NCI-H2029 treated with DMSO at 0.1 percent for 48 hours (cell line): ENCODE results near the gene GSTT2B.
"Not testable (repeated sequence)": the region's sequence is repeated elsewhere in the genome, so short reads cannot be mapped to it uniquely, and the experiment has no call there.

Experiments
- DNase-seq: peaks from one replicate; lab custom pipeline; 2025; lab: John Stamatoyannopoulos, UW

The GSTT2B gene

GRCh38 chr22:23984430-23984829, 23.4 kb upstream of the GSTT2B start:
- DNase-seq: no peak

- not testable (repeated sequence) for DNase-seq
Observed at GRCh38 chr22:23980567-23980966, 19.6 kb upstream of the GSTT2B start.

GRCh38 chr22:23979557-23980240, 18.7 kb upstream of the GSTT2B start, which contains the start of gene GSTT2:
GSTT2 (plus strand) TSS chr22:23980134.
- not testable (repeated sequence) for DNase-seq

- DNase-seq: not testable (repeated sequence)
Observed at GRCh38 chr22:23977304-23977703, 16.3 kb upstream of the GSTT2B start.

GRCh38 chr22:23974836-23975352, 13.9 kb upstream of the GSTT2B start:
- DNase-seq: not testable (repeated sequence)

GRCh38 chr22:23974345-23974744, 13.3 kb upstream of the GSTT2B start, which contains the start of gene DDT:
DDT (minus strand) TSS chr22:23974441; CDS start chr22:23974414, 27 bp downstream.
- DNase-seq: not testable (repeated sequence)

GRCh38 chr22:23971927-23972326, 10.9 kb upstream of the GSTT2B start:
- DNase-seq: not testable (repeated sequence)

GRCh38 chr22:23970816-23971486, 10.0 kb upstream of the GSTT2B start:
- DNase-seq: no peak

GRCh38 chr22:23970201-23970641, 9.2 kb upstream of the GSTT2B start:
- no peak for DNase-seq

GRCh38 chr22:23969071-23969470, 8.1 kb upstream of the GSTT2B start:
- no peak for DNase-seq

GRCh38 chr22:23966568-23966967, 5.6 kb upstream of the GSTT2B start, which contains the start of gene DDTL:
DDTL (plus strand) TSS chr22:23966888; CDS start chr22:23966915, 27 bp downstream.
- not testable (repeated sequence) for DNase-seq

GRCh38 chr22:23966094-23966493, 5.1 kb upstream of the GSTT2B start:
- DNase-seq: not testable (repeated sequence)

GRCh38 chr22:23956301-23956900, 4.6 kb downstream of the GSTT2B start:
- DNase-seq: not testable (repeated sequence)

GRCh38 chr22:23955886-23956285, 5.1 kb downstream of the GSTT2B start:
- DNase-seq: not testable (repeated sequence)

GRCh38 chr22:23954991-23955305, 6.0 kb downstream of the GSTT2B start:
- DNase-seq: not testable (repeated sequence)

- not testable (repeated sequence) for DNase-seq
Observed at GRCh38 chr22:23954193-23954990, 6.6 kb downstream of the GSTT2B start.

- DNase-seq: not testable (repeated sequence)
Observed at GRCh38 chr22:23953485-23953884, 7.5 kb downstream of the GSTT2B start.

GRCh38 chr22:23952794-23953405, 8.1 kb downstream of the GSTT2B start:
- DNase-seq: not testable (repeated sequence)

GRCh38 chr22:23951383-23951782, 9.6 kb downstream of the GSTT2B start:
- not testable (repeated sequence) for DNase-seq

- not testable (repeated sequence) for DNase-seq
Observed at GRCh38 chr22:23949764-23950163, 11.2 kb downstream of the GSTT2B start.

- DNase-seq: not testable (repeated sequence)
Observed at GRCh38 chr22:23947391-23947790, 13.6 kb downstream of the GSTT2B start.
